ENCODE measurements around the gene CD74. TPM values are rescaled to one million over a fixed set of nuclear protein-coding genes. Genes with fewer than 3 reads are reported as not detected.

Gene CD74
- total and polyA plus RNA-seq, 10 of the 15 experiments (the other 5 are each of a cell fraction or from before 2014, with no cell fraction given): 1,387 to 11,063 (median 3,922) TPM

DNA sequence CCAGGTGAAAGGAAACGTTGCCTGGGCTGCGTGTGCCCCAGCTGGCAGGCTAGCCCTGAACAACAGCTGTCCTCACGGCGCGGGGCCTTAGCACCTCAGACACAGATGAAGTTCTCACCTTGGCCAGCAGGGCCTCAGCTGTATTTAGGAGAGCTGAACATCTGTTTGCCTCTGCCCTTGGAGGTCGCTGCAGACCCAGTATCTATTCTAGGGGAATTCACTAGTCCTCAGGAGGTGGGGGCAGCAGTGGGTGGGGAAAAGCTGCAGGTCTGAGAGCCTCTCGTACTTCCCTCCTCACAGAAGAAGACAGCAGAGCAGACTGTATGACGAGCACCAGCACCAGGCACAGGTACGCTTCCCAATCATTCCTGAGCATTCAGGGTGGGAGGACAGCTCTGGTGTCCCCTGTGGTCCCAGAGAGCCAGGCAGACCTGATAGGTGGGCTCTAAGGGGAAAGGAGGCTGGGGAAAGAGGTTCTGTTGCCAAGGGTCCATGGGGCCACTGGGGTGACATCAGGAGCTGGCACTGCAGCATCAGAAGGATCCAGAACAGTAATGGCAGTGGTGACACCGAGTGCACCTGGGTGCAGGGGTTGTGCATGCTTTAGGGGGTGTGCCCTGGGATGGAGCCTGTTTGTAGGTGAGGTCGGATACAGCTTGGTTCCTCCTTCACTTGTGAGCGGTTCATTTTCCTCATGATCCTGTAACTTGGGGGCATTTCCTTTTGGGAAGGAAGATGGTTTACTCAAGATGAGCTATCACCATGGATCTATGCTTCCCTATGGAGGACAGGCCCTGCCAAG is 13.8 kb downstream of the CD74 start (continued):
- TF ChIP-seq, protein P1, sequence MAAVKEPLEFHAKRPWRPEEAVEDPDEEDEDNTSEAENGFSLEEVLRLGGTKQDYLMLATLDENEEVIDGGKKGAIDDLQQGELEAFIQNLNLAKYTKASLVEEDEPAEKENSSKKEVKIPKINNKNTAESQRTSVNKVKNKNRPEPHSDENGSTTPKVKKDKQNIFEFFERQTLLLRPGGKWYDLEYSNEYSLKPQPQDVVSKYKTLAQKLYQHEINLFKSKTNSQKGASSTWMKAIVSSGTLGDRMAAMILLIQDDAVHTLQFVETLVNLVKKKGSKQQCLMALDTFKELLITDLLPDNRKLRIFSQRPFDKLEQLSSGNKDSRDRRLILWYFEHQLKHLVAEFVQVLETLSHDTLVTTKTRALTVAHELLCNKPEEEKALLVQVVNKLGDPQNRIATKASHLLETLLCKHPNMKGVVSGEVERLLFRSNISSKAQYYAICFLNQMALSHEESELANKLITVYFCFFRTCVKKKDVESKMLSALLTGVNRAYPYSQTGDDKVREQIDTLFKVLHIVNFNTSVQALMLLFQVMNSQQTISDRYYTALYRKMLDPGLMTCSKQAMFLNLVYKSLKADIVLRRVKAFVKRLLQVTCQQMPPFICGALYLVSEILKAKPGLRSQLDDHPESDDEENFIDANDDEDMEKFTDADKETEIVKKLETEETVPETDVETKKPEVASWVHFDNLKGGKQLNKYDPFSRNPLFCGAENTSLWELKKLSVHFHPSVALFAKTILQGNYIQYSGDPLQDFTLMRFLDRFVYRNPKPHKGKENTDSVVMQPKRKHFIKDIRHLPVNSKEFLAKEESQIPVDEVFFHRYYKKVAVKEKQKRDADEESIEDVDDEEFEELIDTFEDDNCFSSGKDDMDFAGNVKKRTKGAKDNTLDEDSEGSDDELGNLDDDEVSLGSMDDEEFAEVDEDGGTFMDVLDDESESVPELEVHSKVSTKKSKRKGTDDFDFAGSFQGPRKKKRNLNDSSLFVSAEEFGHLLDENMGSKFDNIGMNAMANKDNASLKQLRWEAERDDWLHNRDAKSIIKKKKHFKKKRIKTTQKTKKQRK (IDR thresholded peaks at IDR 0.05; ENCODE audit: low read depth, low read length): no peak
- TF ChIP-seq IKZF1 (conservative IDR thresholded peaks at IDR 0.05) (0 out of 2 replicates have a peak, but pooled peaks have one; percentile 22), ZNF24 (IDR thresholded peaks at IDR 0.05) (no peak), ZBTB11 (CRISPR knock-in tag; IDR thresholded peaks at IDR 0.05) (0 out of 2 replicates have a peak, but pooled peaks have one; percentile 3), EP300 (IDR thresholded peaks at IDR 0.05; ENCODE audit: borderline replicate concordance in 1 of 2, control insufficient read depth in 1 of 2, low read depth in 2 of 2, low read length in 2 of 2) (no peak), POLR2AphosphoS2 (IDR thresholded peaks at IDR 0.05; ENCODE audit: low read depth, low read length) (peak; percentile 21), IRF4 (IDR thresholded peaks at IDR 0.05; ENCODE audit: low read depth, low read length) (0 out of 2 replicates have a peak, but pooled peaks have one; percentile 27), SRF (IDR thresholded peaks at IDR 0.05; ENCODE audit: low read depth in 2 of 2, low read length in 2 of 2) (0 out of 4 replicates have a peak, but pooled peaks of 1 of the 2 experiments have one; percentile 4), PML (IDR thresholded peaks at IDR 0.05; ENCODE audit: low read length) (no peak), LARP7 (IDR thresholded peaks at IDR 0.05) (peak; percentile 29; the same call in 1 of the 2 replicates), NR2C1 (IDR thresholded peaks at IDR 0.05) (no peak), BCL11A (IDR thresholded peaks at IDR 0.05; ENCODE audit: low read depth, low read length) (peak; percentile 2; the same call in 1 of the 2 replicates), ZNF207 (IDR thresholded peaks at IDR 0.05; ENCODE audit: borderline replicate concordance) (no peak), CHD1 (IDR thresholded peaks at IDR 0.05; ENCODE audit: low read depth, low read length) (no peak)
- TF ChIP-seq, protein P2, sequence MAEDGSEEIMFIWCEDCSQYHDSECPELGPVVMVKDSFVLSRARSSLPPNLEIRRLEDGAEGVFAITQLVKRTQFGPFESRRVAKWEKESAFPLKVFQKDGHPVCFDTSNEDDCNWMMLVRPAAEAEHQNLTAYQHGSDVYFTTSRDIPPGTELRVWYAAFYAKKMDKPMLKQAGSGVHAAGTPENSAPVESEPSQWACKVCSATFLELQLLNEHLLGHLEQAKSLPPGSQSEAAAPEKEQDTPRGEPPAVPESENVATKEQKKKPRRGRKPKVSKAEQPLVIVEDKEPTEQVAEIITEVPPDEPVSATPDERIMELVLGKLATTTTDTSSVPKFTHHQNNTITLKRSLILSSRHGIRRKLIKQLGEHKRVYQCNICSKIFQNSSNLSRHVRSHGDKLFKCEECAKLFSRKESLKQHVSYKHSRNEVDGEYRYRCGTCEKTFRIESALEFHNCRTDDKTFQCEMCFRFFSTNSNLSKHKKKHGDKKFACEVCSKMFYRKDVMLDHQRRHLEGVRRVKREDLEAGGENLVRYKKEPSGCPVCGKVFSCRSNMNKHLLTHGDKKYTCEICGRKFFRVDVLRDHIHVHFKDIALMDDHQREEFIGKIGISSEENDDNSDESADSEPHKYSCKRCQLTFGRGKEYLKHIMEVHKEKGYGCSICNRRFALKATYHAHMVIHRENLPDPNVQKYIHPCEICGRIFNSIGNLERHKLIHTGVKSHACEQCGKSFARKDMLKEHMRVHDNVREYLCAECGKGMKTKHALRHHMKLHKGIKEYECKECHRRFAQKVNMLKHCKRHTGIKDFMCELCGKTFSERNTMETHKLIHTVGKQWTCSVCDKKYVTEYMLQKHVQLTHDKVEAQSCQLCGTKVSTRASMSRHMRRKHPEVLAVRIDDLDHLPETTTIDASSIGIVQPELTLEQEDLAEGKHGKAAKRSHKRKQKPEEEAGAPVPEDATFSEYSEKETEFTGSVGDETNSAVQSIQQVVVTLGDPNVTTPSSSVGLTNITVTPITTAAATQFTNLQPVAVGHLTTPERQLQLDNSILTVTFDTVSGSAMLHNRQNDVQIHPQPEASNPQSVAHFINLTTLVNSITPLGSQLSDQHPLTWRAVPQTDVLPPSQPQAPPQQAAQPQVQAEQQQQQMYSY (CRISPR knock-in tag; IDR thresholded peaks at IDR 0.05): no peak
- TF ChIP-seq, protein P3, sequence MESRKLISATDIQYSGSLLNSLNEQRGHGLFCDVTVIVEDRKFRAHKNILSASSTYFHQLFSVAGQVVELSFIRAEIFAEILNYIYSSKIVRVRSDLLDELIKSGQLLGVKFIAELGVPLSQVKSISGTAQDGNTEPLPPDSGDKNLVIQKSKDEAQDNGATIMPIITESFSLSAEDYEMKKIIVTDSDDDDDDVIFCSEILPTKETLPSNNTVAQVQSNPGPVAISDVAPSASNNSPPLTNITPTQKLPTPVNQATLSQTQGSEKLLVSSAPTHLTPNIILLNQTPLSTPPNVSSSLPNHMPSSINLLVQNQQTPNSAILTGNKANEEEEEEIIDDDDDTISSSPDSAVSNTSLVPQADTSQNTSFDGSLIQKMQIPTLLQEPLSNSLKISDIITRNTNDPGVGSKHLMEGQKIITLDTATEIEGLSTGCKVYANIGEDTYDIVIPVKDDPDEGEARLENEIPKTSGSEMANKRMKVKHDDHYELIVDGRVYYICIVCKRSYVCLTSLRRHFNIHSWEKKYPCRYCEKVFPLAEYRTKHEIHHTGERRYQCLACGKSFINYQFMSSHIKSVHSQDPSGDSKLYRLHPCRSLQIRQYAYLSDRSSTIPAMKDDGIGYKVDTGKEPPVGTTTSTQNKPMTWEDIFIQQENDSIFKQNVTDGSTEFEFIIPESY (IDR thresholded peaks at IDR 0.05): no peak

All from GM12878 (cell line).